Activated CD8-positive, alpha-beta memory T cell treated with anti-CD3 and anti-CD28 coated beads for 36 hours (primary cell): ENCODE results near the gene TBRG4. TPM values are rescaled to one million over a fixed set of nuclear protein-coding genes. Genes with fewer than 3 reads are reported as not detected.
"Not testable (repeated sequence)": the region's sequence is repeated elsewhere in the genome, so short reads cannot be mapped to it uniquely, and the experiment has no call there.

ENCODE experiments used
- CTCF ChIA-PET: fragments of 350-600 bp; sonication (Branson Sonifier 250); formaldehyde crosslinking; loops from one replicate; lab custom pipeline; 2021; ENCODE audit warnings: antibody characterized with exemption; lab: Charles Lee
- POLR2A ChIA-PET: fragments of 350-600 bp; sonication (Branson Sonifier 250); formaldehyde crosslinking; loops from one replicate; lab custom pipeline; 2021; ENCODE audit warnings: antibody characterized with exemption; lab: Charles Lee
- total RNA-seq, 2 experiments: library from RNA; stranded (reverse); gene quantifications; one replicate each; pipeline ENCODE4 v1.2.3, GENCODE V29; 2021

The TBRG4 gene
- total RNA-seq, result 100 to 1,000 TPM; 213 to 221 TPM

GRCh38 chr7:45111298-45112223, at the start of gene TBRG4:
TSS of gene TBRG4 (minus strand) at chr7:45111697. CDS start at chr7:45109237, 2,460 bp downstream.
- CTCF ChIA-PET, result interaction anchor here (1.0 to 1.9 kb wide), 5 partner anchors 11 to 138 kb away, joined by 4 to 6 read pairs (median 4); no protein-coding TSS in a partner anchor
- POLR2A ChIA-PET, result interaction anchor here (0.6 to 3.1 kb wide), 10 partner anchors 8 to 314 kb away, joined by 3 to 17 read pairs (median 4); partner anchors contain the start of genes CCM2 and PURB

- POLR2A ChIA-PET, result no interaction called here
- CTCF ChIA-PET, result interaction anchor here (7.6 kb wide), 1 partner anchor 98 kb away, joined by 54 read pairs; no protein-coding TSS in a partner anchor
Measured at GRCh38 chr7:45161138-45161537, 49.6 kb upstream of the TBRG4 start.

- ChIA-PET POLR2A (no interaction called here), CTCF (interaction anchor here (7.6 kb wide), 1 partner anchor 99 kb away, joined by 54 read pairs; no protein-coding TSS in a partner anchor)
Measured at GRCh38 chr7:45160417-45160881, 49.0 kb upstream of the TBRG4 start.

GRCh38 chr7:45159296-45159695, 47.8 kb upstream of the TBRG4 start:
- POLR2A ChIA-PET, result interaction anchor here (0.5 kb wide), 1 partner anchor 50 kb away, joined by 4 read pairs; no protein-coding TSS in a partner anchor
- CTCF ChIA-PET, result interaction anchor here (7.6 kb wide), 1 partner anchor 100 kb away, joined by 54 read pairs; no protein-coding TSS in a partner anchor

GRCh38 chr7:45158471-45158870, 47.0 kb upstream of the TBRG4 start:
- POLR2A ChIA-PET, result interaction anchor here (1.1 kb wide), 1 partner anchor 107 kb away, joined by 6 read pairs; no protein-coding TSS in a partner anchor
- CTCF ChIA-PET, result interaction anchor here (7.6 kb wide), 1 partner anchor 101 kb away, joined by 54 read pairs; no protein-coding TSS in a partner anchor

GRCh38 chr7:45157653-45158401, 46.3 kb upstream of the TBRG4 start, which contains the start of gene RAMP3:
TSS of gene RAMP3 (plus strand) at chr7:45157791. CDS start at chr7:45157829, 38 bp downstream.
- ChIA-PET POLR2A (interaction anchor here (1.1 kb wide), 1 partner anchor 107 kb away, joined by 6 read pairs; no protein-coding TSS in a partner anchor), CTCF (interaction anchor here (7.6 kb wide), 1 partner anchor 101 kb away, joined by 54 read pairs; no protein-coding TSS in a partner anchor)

GRCh38 chr7:45157286-45157652, 45.8 kb upstream of the TBRG4 start:
- POLR2A ChIA-PET, result interaction anchor here (0.5 to 1.1 kb wide), 2 partner anchors 108 to 1398 kb away, joined by 5 to 6 read pairs; no protein-coding TSS in a partner anchor
- CTCF ChIA-PET, result interaction anchor here (7.6 kb wide), 1 partner anchor 102 kb away, joined by 54 read pairs; no protein-coding TSS in a partner anchor

GRCh38 chr7:45156516-45157272, 45.2 kb upstream of the TBRG4 start:
- CTCF ChIA-PET, result interaction anchor here (7.6 kb wide), 1 partner anchor 102 kb away, joined by 54 read pairs; no protein-coding TSS in a partner anchor

GRCh38 chr7:45155941-45156340, 44.4 kb upstream of the TBRG4 start:
- POLR2A ChIA-PET, result no interaction called here
- CTCF ChIA-PET, result interaction anchor here (0.6 to 7.6 kb wide), 3 partner anchors 10 to 103 kb away, joined by 3 to 54 read pairs (median 3); no protein-coding TSS in a partner anchor

More at GRCh38 chr7:45156516-45157272, 45.2 kb upstream of the TBRG4 start:
- POLR2A ChIA-PET, result interaction anchor here (0.5 kb wide), 1 partner anchor 1397 kb away, joined by 5 read pairs; no protein-coding TSS in a partner anchor

GRCh38 chr7:45155357-45155900, 43.9 kb upstream of the TBRG4 start:
- CTCF ChIA-PET, result interaction anchor here (0.6 to 7.6 kb wide), 3 partner anchors 10 to 104 kb away, joined by 3 to 54 read pairs (median 3); no protein-coding TSS in a partner anchor
- POLR2A ChIA-PET, result no interaction called here

GRCh38 chr7:45153861-45154260, 42.4 kb upstream of the TBRG4 start:
- POLR2A ChIA-PET, result not testable (repeated sequence)
- CTCF ChIA-PET, result interaction anchor here (0.7 to 7.6 kb wide), 4 partner anchors 97 to 142 kb away, joined by 3 to 54 read pairs (median 5); no protein-coding TSS in a partner anchor

GRCh38 chr7:45153233-45153632, 41.7 kb upstream of the TBRG4 start:
- CTCF ChIA-PET, result interaction anchor here (1.6 kb wide), 1 partner anchor 106 kb away, joined by 10 read pairs; no protein-coding TSS in a partner anchor
- POLR2A ChIA-PET, result no interaction called here

- CTCF ChIA-PET, result interaction anchor here (0.6 to 1.6 kb wide), 2 partner anchors 19 to 108 kb away, joined by 5 to 10 read pairs; no protein-coding TSS in a partner anchor
- POLR2A ChIA-PET, result no interaction called here
Measured at GRCh38 chr7:45151967-45152366, 40.5 kb upstream of the TBRG4 start.

- CTCF ChIA-PET, result interaction anchor here (1.0 to 2.0 kb wide), 3 partner anchors 14 to 112 kb away, joined by 3 to 4 read pairs (median 3); no protein-coding TSS in a partner anchor
- POLR2A ChIA-PET, result no interaction called here
Measured at GRCh38 chr7:45151131-45151684, 39.7 kb upstream of the TBRG4 start.

GRCh38 chr7:45150199-45150598, 38.7 kb upstream of the TBRG4 start:
- ChIA-PET CTCF (interaction anchor here (1.1 to 2.0 kb wide), 2 partner anchors 13 to 14 kb away, joined by 3 to 4 read pairs; no protein-coding TSS in a partner anchor), POLR2A (no interaction called here)

GRCh38 chr7:45149606-45150005, 38.1 kb upstream of the TBRG4 start:
- ChIA-PET POLR2A (no interaction called here), CTCF (interaction anchor here (2.0 kb wide), 1 partner anchor 14 kb away, joined by 4 read pairs; no protein-coding TSS in a partner anchor)

GRCh38 chr7:45148653-45148973, 37.1 kb upstream of the TBRG4 start:
- POLR2A ChIA-PET, result interaction anchor here (0.6 kb wide), 1 partner anchor 54 kb away, joined by 3 read pairs; no protein-coding TSS in a partner anchor
- CTCF ChIA-PET, result no interaction called here
